ENCODE results near the gene ADAMTS2.

Gene ADAMTS2

DNA sequence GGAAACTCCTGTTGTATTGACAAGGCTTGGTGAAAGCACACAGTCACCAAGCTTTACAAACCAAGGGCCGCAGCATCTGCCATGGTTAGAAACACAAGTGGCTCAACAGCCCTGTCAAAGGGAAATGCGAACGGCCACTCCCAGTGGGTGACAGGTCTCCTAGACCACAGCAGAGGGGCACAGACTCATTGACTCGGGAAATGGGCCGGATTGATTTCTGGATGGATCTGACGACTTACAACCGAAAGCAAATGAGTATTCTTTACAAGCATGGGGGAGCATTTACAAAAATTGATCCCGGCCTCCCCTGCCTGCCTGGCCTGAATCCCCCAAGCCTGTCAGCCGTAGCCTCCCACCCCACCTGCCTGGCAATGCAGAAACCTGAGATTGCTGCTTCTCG lies 48.2 kb downstream of the ADAMTS2 start:
- Histone ChIP-seq H3K27ac (ENCODE audit: low read depth, low read length) (no peak overlapping the region), H3K23ac (ENCODE audit: low read length) (no peak overlapping the region), H3K56ac (ENCODE audit: low read length) (no peak overlapping the region), H4K5ac (ENCODE audit: low read length) (no peak overlapping the region), H3K36me3 (ENCODE audit: control insufficient read depth, insufficient read depth, low read length) (no peaks in the 10 kb centered on the region), H4K8ac (ENCODE audit: low read depth, low read length) (no peak overlapping the region), H2BK5ac (ENCODE audit: low read length) (no peak overlapping the region), H3K9ac (ENCODE audit: low read length) (no peak overlapping the region), H3K4ac (ENCODE audit: low read depth, low read length) (no peak overlapping the region), H3K4me3 (ENCODE audit: low read length) (no peak overlapping the region), H2BK120ac (ENCODE audit: low read depth, low read length) (no peak overlapping the region), H3K27me3 (ENCODE audit: insufficient read depth, low read length, poor library complexity) (no peaks in the 10 kb centered on the region), H3K4me2 (ENCODE audit: low read length) (no peak overlapping the region), H3K18ac (ENCODE audit: low read length) (no peak overlapping the region), H2AK5ac (ENCODE audit: low read length) (no peak overlapping the region), H3K4me1 (ENCODE audit: control insufficient read depth, low read depth, low read length) (no peaks in the 10 kb centered on the region), H3K79me1 (ENCODE audit: low read length) (no peaks in the 10 kb centered on the region), H3K79me2 (ENCODE audit: control insufficient read depth, insufficient read depth, low read length) (no peaks in the 10 kb centered on the region), H2BK15ac (replicated peaks; ENCODE audit: low read depth) (no peak overlapping the region)
- no CpG with 5 or more reads among the region's 10 CpGs for WGBS (ENCODE audit: extremely low coverage, insufficient coverage, low lambda C conversion rate)
- DNase-seq, result no peak

DNA sequence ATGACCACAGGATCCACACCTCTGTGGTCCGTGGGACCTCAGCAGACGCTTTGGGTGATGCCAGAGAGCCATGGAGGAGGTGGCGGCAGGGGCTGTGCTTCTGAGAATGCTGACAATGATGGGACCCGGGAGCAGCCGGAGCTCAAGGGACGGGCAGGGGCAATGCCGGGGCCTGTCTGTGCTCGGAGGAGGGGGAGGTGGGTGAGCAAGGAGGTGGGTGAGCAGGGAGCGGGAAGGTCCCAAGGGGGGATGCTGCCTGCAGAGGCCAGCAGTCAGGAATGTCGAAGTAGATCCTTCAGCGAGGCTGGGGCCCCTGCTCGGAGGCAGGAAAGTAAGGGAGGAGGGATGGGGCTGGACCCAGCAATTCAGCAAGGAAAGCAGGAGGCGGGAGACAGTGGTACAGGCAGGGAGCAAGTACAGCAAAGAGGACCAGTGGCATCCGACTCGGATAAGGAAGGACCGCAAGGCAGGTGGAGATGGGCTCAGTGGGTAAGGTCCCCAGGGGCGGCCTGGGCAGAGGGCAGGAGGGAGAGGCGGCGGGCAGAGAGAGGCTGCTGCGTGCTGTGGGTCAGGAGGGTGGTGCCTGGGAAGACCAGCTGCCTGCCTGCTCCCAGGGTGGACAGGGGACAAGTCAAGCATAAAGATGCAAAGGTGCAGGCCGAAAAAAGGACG lies 49.0 kb downstream of the ADAMTS2 start:
- Histone ChIP-seq H3K36me3 (ENCODE audit: control insufficient read depth, insufficient read depth, low read length) (no peaks in the 10 kb centered on the region), H3K18ac (ENCODE audit: low read length) (no peak overlapping the region), H3K79me2 (ENCODE audit: control insufficient read depth, insufficient read depth, low read length) (no peaks in the 10 kb centered on the region), H2BK15ac (replicated peaks; ENCODE audit: low read depth) (no peak overlapping the region), H2BK120ac (ENCODE audit: low read depth, low read length) (no peak overlapping the region), H4K8ac (ENCODE audit: low read depth, low read length) (no peak overlapping the region), H3K27ac (ENCODE audit: low read depth, low read length) (no peak overlapping the region), H3K4me2 (ENCODE audit: low read length) (no peak overlapping the region), H3K4me3 (ENCODE audit: low read length) (no peak overlapping the region), H3K4ac (ENCODE audit: low read depth, low read length) (no peak overlapping the region), H3K4me1 (ENCODE audit: control insufficient read depth, low read depth, low read length) (no peaks in the 10 kb centered on the region), H3K79me1 (ENCODE audit: low read length) (no peaks in the 10 kb centered on the region), H3K9ac (ENCODE audit: low read length) (no peak overlapping the region), H3K27me3 (ENCODE audit: insufficient read depth, low read length, poor library complexity) (no peaks in the 10 kb centered on the region), H2AK5ac (ENCODE audit: low read length) (no peak overlapping the region), H3K23ac (ENCODE audit: low read length) (no peak overlapping the region), H4K5ac (ENCODE audit: low read length) (no peak overlapping the region), H3K56ac (ENCODE audit: low read length) (no peak overlapping the region), H2BK5ac (ENCODE audit: low read length) (no peak overlapping the region)
- WGBS (ENCODE audit: extremely low coverage, insufficient coverage, low lambda C conversion rate), result no CpG with 5 or more reads among the region's 22 CpGs
- no peak for DNase-seq

GRCh38 chr5:179295778-179296149 lies 49.5 kb downstream of the ADAMTS2 start:
- H3K18ac ChIP-seq (ENCODE audit: low read length), result no peak overlapping the region
- no peak overlapping the region for H2AK5ac ChIP-seq (ENCODE audit: low read length)
- no peak overlapping the region for H3K23ac ChIP-seq (ENCODE audit: low read length)
- H3K4me3 ChIP-seq (ENCODE audit: low read length), result no peak overlapping the region
- H3K27me3 ChIP-seq (ENCODE audit: insufficient read depth, low read length, poor library complexity), result no peaks in the 10 kb centered on the region
- no peak for DNase-seq
- no peaks in the 10 kb centered on the region for H3K4me1 ChIP-seq (ENCODE audit: control insufficient read depth, low read depth, low read length)
- H2BK120ac ChIP-seq (ENCODE audit: low read depth, low read length), result no peak overlapping the region
- H3K56ac ChIP-seq (ENCODE audit: low read length), result no peak overlapping the region
- H3K79me1 ChIP-seq (ENCODE audit: low read length), result no peaks in the 10 kb centered on the region
- no peak overlapping the region for H3K9ac ChIP-seq (ENCODE audit: low read length)
- no peak overlapping the region for H4K5ac ChIP-seq (ENCODE audit: low read length)
- no peak overlapping the region for H4K8ac ChIP-seq (ENCODE audit: low read depth, low read length)
- H3K4ac ChIP-seq (ENCODE audit: low read depth, low read length), result no peak overlapping the region
- WGBS (ENCODE audit: extremely low coverage, insufficient coverage, low lambda C conversion rate), result no CpG with 5 or more reads among the region's 10 CpGs
- no peak overlapping the region for H3K4me2 ChIP-seq (ENCODE audit: low read length)
- no peaks in the 10 kb centered on the region for H3K36me3 ChIP-seq (ENCODE audit: control insufficient read depth, insufficient read depth, low read length)
- H3K79me2 ChIP-seq (ENCODE audit: control insufficient read depth, insufficient read depth, low read length), result no peaks in the 10 kb centered on the region
- H3K27ac ChIP-seq (ENCODE audit: low read depth, low read length), result no peak overlapping the region
- no peak overlapping the region for H2BK15ac ChIP-seq (replicated peaks; ENCODE audit: low read depth)
- no peak overlapping the region for H2BK5ac ChIP-seq (ENCODE audit: low read length)

- Histone ChIP-seq H3K4me3 (ENCODE audit: low read length) (no peak overlapping the region), H4K5ac (ENCODE audit: low read length) (no peak overlapping the region), H3K4ac (ENCODE audit: low read depth, low read length) (no peak overlapping the region), H3K27me3 (ENCODE audit: insufficient read depth, low read length, poor library complexity) (no peaks in the 10 kb centered on the region), H3K79me1 (ENCODE audit: low read length) (no peaks in the 10 kb centered on the region), H3K27ac (ENCODE audit: low read depth, low read length) (no peak overlapping the region), H3K18ac (ENCODE audit: low read length) (no peak overlapping the region), H3K56ac (ENCODE audit: low read length) (no peak overlapping the region), H2BK120ac (ENCODE audit: low read depth, low read length) (no peak overlapping the region), H3K9ac (ENCODE audit: low read length) (no peak overlapping the region), H4K8ac (ENCODE audit: low read depth, low read length) (no peak overlapping the region), H3K4me1 (ENCODE audit: control insufficient read depth, low read depth, low read length) (no peaks in the 10 kb centered on the region), H3K23ac (ENCODE audit: low read length) (no peak overlapping the region), H2AK5ac (ENCODE audit: low read length) (no peak overlapping the region), H3K36me3 (ENCODE audit: control insufficient read depth, insufficient read depth, low read length) (no peaks in the 10 kb centered on the region), H2BK15ac (replicated peaks; ENCODE audit: low read depth) (no peak overlapping the region), H3K4me2 (ENCODE audit: low read length) (no peak overlapping the region), H2BK5ac (ENCODE audit: low read length) (no peak overlapping the region), H3K79me2 (ENCODE audit: control insufficient read depth, insufficient read depth, low read length) (no peaks in the 10 kb centered on the region)
- DNase-seq, result no peak
- WGBS (ENCODE audit: extremely low coverage, insufficient coverage, low lambda C conversion rate), result no CpG with 5 or more reads among the region's 19 CpGs
Observed at GRCh38 chr5:179294891-179295777, 50.1 kb downstream of the ADAMTS2 start.

DNA sequence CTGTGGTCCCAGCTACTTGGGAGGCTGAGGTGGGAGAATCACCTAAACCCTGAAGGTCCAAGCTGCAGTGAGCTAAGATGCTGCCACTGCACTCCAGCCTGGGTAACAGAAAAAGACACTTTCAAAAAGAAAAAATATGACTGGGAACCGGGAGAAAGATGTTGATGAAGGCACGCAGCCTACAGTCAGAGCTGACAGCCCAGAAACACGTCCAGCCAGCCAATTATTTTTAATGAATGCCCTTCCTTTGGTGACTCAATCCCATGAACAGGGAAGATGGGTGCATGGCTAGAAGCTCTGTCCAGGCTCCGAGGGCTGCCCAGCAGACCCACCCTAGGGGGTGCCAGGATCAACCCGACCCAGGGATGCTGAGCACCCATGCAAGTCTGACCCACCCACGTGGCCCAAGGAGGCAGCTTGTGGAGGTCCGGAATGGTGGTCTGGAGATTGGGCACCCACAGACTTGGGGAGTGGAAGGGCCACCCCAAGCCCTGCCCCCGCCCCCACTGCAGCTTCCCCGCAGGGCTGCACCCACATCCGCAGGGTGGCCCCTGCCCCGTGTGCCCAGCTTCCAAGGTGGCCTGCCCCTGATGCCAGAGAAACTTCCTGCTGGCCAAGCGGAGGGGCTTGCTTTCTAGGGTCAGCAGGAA lies 51.0 kb downstream of the ADAMTS2 start:
- H3K9ac ChIP-seq (ENCODE audit: low read length), result no peak overlapping the region
- H3K79me1 ChIP-seq (ENCODE audit: low read length), result no peaks in the 10 kb centered on the region
- H3K27ac ChIP-seq (ENCODE audit: low read depth, low read length), result no peak overlapping the region
- no peak overlapping the region for H3K4me2 ChIP-seq (ENCODE audit: low read length)
- no peak overlapping the region for H3K4me3 ChIP-seq (ENCODE audit: low read length)
- H3K27me3 ChIP-seq (ENCODE audit: insufficient read depth, low read length, poor library complexity), result no peaks in the 10 kb centered on the region
- no peak for DNase-seq
- no peak overlapping the region for H2BK15ac ChIP-seq (replicated peaks; ENCODE audit: low read depth)
- H4K5ac ChIP-seq (ENCODE audit: low read length), result no peak overlapping the region
- no peak overlapping the region for H2BK120ac ChIP-seq (ENCODE audit: low read depth, low read length)
- H2BK5ac ChIP-seq (ENCODE audit: low read length), result no peak overlapping the region
- H3K36me3 ChIP-seq (ENCODE audit: control insufficient read depth, insufficient read depth, low read length), result no peaks in the 10 kb centered on the region
- H3K18ac ChIP-seq (ENCODE audit: low read length), result no peak overlapping the region
- H3K23ac ChIP-seq (ENCODE audit: low read length), result no peak overlapping the region
- no peak overlapping the region for H4K8ac ChIP-seq (ENCODE audit: low read depth, low read length)
- WGBS (ENCODE audit: extremely low coverage, insufficient coverage, low lambda C conversion rate), result no CpG with 5 or more reads among the region's 12 CpGs
- H2AK5ac ChIP-seq (ENCODE audit: low read length), result no peak overlapping the region
- no peak overlapping the region for H3K56ac ChIP-seq (ENCODE audit: low read length)
- H3K4me1 ChIP-seq (ENCODE audit: control insufficient read depth, low read depth, low read length), result no peaks in the 10 kb centered on the region
- no peaks in the 10 kb centered on the region for H3K79me2 ChIP-seq (ENCODE audit: control insufficient read depth, insufficient read depth, low read length)
- no peak overlapping the region for H3K4ac ChIP-seq (ENCODE audit: low read depth, low read length)
